H1 (cell line): Measurements from ENCODE around the gene ARMH3. TPM values are rescaled to one million over a fixed set of nuclear protein-coding genes. Genes with fewer than 3 reads are reported as not detected.

Source experiments
- CTCF ChIA-PET: fragments of 300-600 bp; sonication (Branson Sonifier 250); formaldehyde crosslinking; loops from one replicate; lab custom pipeline; 2021; ENCODE audit not compliant: partially characterized antibody; lab: Charles Lee
- POLR2A ChIA-PET: fragments of 300-600 bp; sonication (Branson Sonifier 250); formaldehyde crosslinking; loops from one replicate; lab custom pipeline; 2021; ENCODE audit warnings: inconsistent platforms; ENCODE audit not compliant: partially characterized antibody; lab: Charles Lee
- DNase-seq, 2 experiments: peaks; one replicate each; pipeline versions ENCODE4 v3.0.0 to v3.0.0-alpha.2; 2010 to 2022; ENCODE audit warnings: low spot score in 2 of 2, low read depth in 1 of 2, mixed read lengths in 1 of 2
- FAIRE-seq: peaks from 2 replicates; lab custom pipeline; 2011; peaks lifted over from hg19 to GRCh38; lab: Jason Lieb, UNC
- H2AFZ ChIP-seq: 2 replicates; pipeline ENCODE4 v1.8.1; 2012; ENCODE audit warnings: low read length, inconsistent platforms
- H2AK5ac ChIP-seq: 2 replicates; pipeline ENCODE4 v1.6.1; 2013; ENCODE audit warnings: low read depth, low read length
- H2BK120ac ChIP-seq: replicated peaks from 2 replicates; pipeline ENCODE3; 2013; ENCODE audit warnings: low read depth, low read length, inconsistent platforms
- H2BK12ac ChIP-seq: 2 replicates; pipeline ENCODE4 v1.6.1; 2013; ENCODE audit warnings: low read depth, low read length
- H2BK15ac ChIP-seq: 2 replicates; pipeline ENCODE4 v1.6.1; 2013; ENCODE audit warnings: low read length
- H2BK20ac ChIP-seq: 2 replicates; pipeline ENCODE4 v1.6.1; 2013; ENCODE audit warnings: low read length
- H2BK5ac ChIP-seq: 2 replicates; pipeline ENCODE4 v1.6.1; 2013; ENCODE audit warnings: low read depth, low read length
- H3K14ac ChIP-seq: 2 replicates; pipeline ENCODE4 v1.6.1; 2013; ENCODE audit warnings: inconsistent platforms; ENCODE audit not compliant: insufficient read length
- H3K18ac ChIP-seq: 2 replicates; pipeline ENCODE4 v1.6.1; 2013; ENCODE audit warnings: low read length; ENCODE audit errors: extremely low read depth
- H3K23ac ChIP-seq: 2 replicates; pipeline ENCODE4 v1.6.1; 2013; ENCODE audit warnings: inconsistent platforms; ENCODE audit not compliant: insufficient read length
- H3K23me2 ChIP-seq: 2 replicates; pipeline ENCODE4 v1.6.1; 2013; ENCODE audit warnings: low read depth, low read length
- H3K27ac ChIP-seq: 2 replicates; pipeline ENCODE4 v1.6.1; 2011; ENCODE audit warnings: low read depth, low read length, inconsistent platforms
- H3K27me3 ChIP-seq, 4 experiments: replicated peaks in 1 of 4; 1 replicate in 1 of 4; 2 replicates in 3 of 4; pipeline versions ENCODE4 v1.6.1 to v1.8.1; 2011 to 2013; ENCODE audit warnings: low read length in 3 of 4, mild to moderate bottlenecking in 3 of 4, inconsistent platforms in 2 of 4, mixed read lengths in 2 of 4, moderate library complexity in 1 of 4; ENCODE audit not compliant: control insufficient read depth in 3 of 4, insufficient read depth in 3 of 4; ENCODE audit errors: extremely low read depth in 1 of 4
- H3K36me3 ChIP-seq, 4 experiments: 2 replicates each; pipeline versions ENCODE4 v1.6.1 to v1.8.1; 2011 to 2013; ENCODE audit warnings: mild to moderate bottlenecking in 4 of 4, low read length in 3 of 4, moderate library complexity in 2 of 4, control low read depth in 1 of 4, inconsistent platforms in 1 of 4; ENCODE audit not compliant: insufficient read depth in 4 of 4, control insufficient read depth in 2 of 4
- H3K4ac ChIP-seq: replicated peaks from 2 replicates; pipeline ENCODE3; 2013; ENCODE audit warnings: low read length, low read depth, mixed read lengths, inconsistent platforms; ENCODE audit not compliant: insufficient read length
- H3K4me1 ChIP-seq, 4 experiments: replicated peaks in 1 of 4; 1 replicate in 1 of 4; 2 replicates in 3 of 4; pipeline versions ENCODE4 v1.6.1 to v1.8.1; 2011 to 2013; ENCODE audit warnings: low read length in 3 of 4, inconsistent platforms in 2 of 4, mixed read lengths in 1 of 4; ENCODE audit not compliant: insufficient read depth in 4 of 4, control insufficient read depth in 3 of 4
- H3K4me2 ChIP-seq, 2 experiments: 2 replicates each; pipeline versions ENCODE4 v1.6.1 to v1.8.1; 2011 to 2013; ENCODE audit warnings: low read depth in 2 of 2, low read length in 2 of 2, control low read depth in 1 of 2, inconsistent platforms in 1 of 2, mild to moderate bottlenecking in 1 of 2; ENCODE audit not compliant: insufficient read depth in 1 of 2
- H3K4me3 ChIP-seq, 4 experiments: fragments of 200-600, 300-600 bp in 1 of 4; sonication (generic), shearing (Covaris generic), sonication (Bioruptor Twin) in 1 of 4; 2 replicates each; pipeline versions ENCODE4 v1.5.1 to v1.8.1; 2011 to 2016; ENCODE audit warnings: low read length in 4 of 4, low read depth in 3 of 4, control low read depth in 2 of 4, inconsistent platforms in 2 of 4, mild to moderate bottlenecking in 2 of 4, mixed read lengths in 1 of 4, moderate library complexity in 1 of 4; ENCODE audit not compliant: insufficient read depth in 2 of 4; ENCODE audit errors: extremely low read depth in 1 of 4
- H3K56ac ChIP-seq: replicated peaks from 2 replicates; pipeline ENCODE3; 2013; ENCODE audit warnings: low read depth, mild to moderate bottlenecking, mixed read lengths, low read length, inconsistent platforms; ENCODE audit not compliant: insufficient read length
- H3K79me1 ChIP-seq: 2 replicates; pipeline ENCODE4 v1.6.1; 2013; ENCODE audit warnings: low read depth, low read length, control low read depth
- H3K79me2 ChIP-seq, 2 experiments: 2 replicates each; pipeline versions ENCODE4 v1.6.1 to v1.8.1; 2012 to 2013; ENCODE audit warnings: low read length in 2 of 2, mild to moderate bottlenecking in 2 of 2, inconsistent platforms in 1 of 2; ENCODE audit not compliant: insufficient read depth in 2 of 2, control insufficient read depth in 1 of 2
- H3K9ac ChIP-seq, 4 experiments: replicated peaks in 1 of 4; 1 replicate in 1 of 4; 2 replicates in 3 of 4; pipeline versions ENCODE4 v1.6.1 to v1.8.1; 2011 to 2013; ENCODE audit warnings: low read depth in 3 of 4, low read length in 3 of 4, control low read depth in 2 of 4, mild to moderate bottlenecking in 2 of 4, moderate library complexity in 2 of 4, inconsistent platforms in 1 of 4; ENCODE audit errors: extremely low read depth in 1 of 4
- H3K9me3 ChIP-seq, 2 experiments: 2 replicates each; pipeline versions ENCODE4 v1.6.1 to v1.8.1; 2012 to 2013; ENCODE audit warnings: mild to moderate bottlenecking in 2 of 2, moderate library complexity in 2 of 2, control low read depth in 1 of 2, inconsistent platforms in 1 of 2, low read depth in 1 of 2, low read length in 1 of 2, mixed read lengths in 1 of 2; ENCODE audit not compliant: insufficient read depth in 2 of 2
- H4K20me1 ChIP-seq, 2 experiments: replicated peaks in 1 of 2; 2 replicates each; pipeline versions ENCODE3 to v1.8.1; 2011 to 2013; ENCODE audit warnings: inconsistent platforms in 2 of 2, low read length in 2 of 2, mild to moderate bottlenecking in 1 of 2; ENCODE audit not compliant: insufficient read depth in 2 of 2, control insufficient read depth in 1 of 2
- H4K5ac ChIP-seq: 2 replicates; pipeline ENCODE4 v1.6.1; 2013; ENCODE audit warnings: low read length, low read depth, mixed read lengths, inconsistent platforms; ENCODE audit not compliant: insufficient read length
- H4K8ac ChIP-seq: 2 replicates; pipeline ENCODE4 v1.8.0; 2013; ENCODE audit warnings: mild to moderate bottlenecking, moderate library complexity, low read length, inconsistent platforms; ENCODE audit not compliant: insufficient read depth; ENCODE audit errors: extremely low read depth
- H4K91ac ChIP-seq: replicated peaks from 2 replicates; pipeline ENCODE3; 2013; ENCODE audit warnings: low read length, mixed read lengths, inconsistent platforms; ENCODE audit not compliant: insufficient read length
- ASH2L ChIP-seq: fragments of 200-600, 300-600 bp; sonication (generic); IDR thresholded peaks from one replicate; pipeline ENCODE4 v1.7.1; 2017; ENCODE audit warnings: low read length
- ATF3 ChIP-seq: IDR thresholded peaks from 2 replicates; pipeline ENCODE4 v1.6.1; 2011; ENCODE audit warnings: low read depth, mild to moderate bottlenecking, low read length; ENCODE audit not compliant: insufficient read depth
- JUN ChIP-seq: IDR thresholded peaks from 2 replicates; pipeline ENCODE4 v1.6.1; 2011; ENCODE audit warnings: low read depth, mild to moderate bottlenecking, improper control_type of control experiment, low read length
- SIRT6 ChIP-seq: IDR thresholded peaks from one replicate; pipeline ENCODE4 v1.7.1; 2012; ENCODE audit warnings: low read length, inconsistent platforms
- YY1 ChIP-seq: IDR thresholded peaks from 2 replicates; pipeline ENCODE4 v1.6.1; 2011; ENCODE audit warnings: low read depth, mild to moderate bottlenecking, low read length
- WGBS, 2 experiments: shearing (Covaris generic) in 1 of 2; methylation state at CpG; one replicate each; pipeline versions ENCODE4 v1.1.6 to v1.1.7; 2013 to 2015; ENCODE audit warnings: low lambda C conversion rate in 2 of 2, mixed read lengths in 2 of 2, inconsistent platforms in 1 of 2, low coverage in 1 of 2, missing lambda C conversion rate in 1 of 2; ENCODE audit not compliant: insufficient replicate concordance in 2 of 2, insufficient coverage in 1 of 2, insufficient read length in 1 of 2; ENCODE audit errors: extremely low coverage in 1 of 2, missing lambda C conversion rate in 1 of 2; 5-methylcytosine and 5-hydroxymethylcytosine counted together
- polyA plus RNA-seq, 7 experiments: library from polyadenylated mRNA; depleted of rRNA in 3 of 7; stranded (reverse) in 5 of 7; unstranded in 2 of 7; fragments of >200 nt in 5 of 7; fragments of 200-250 nt in 2 of 7; gene quantifications; 1 replicate in 5 of 7; 2 replicates in 1 of 7; 4 replicates in 1 of 7; pipeline versions ENCODE4 v1.2.1 to v1.2.3, GENCODE V29; 2011 to 2013; ENCODE audit warnings: missing spikeins in 2 of 7, mixed read lengths in 2 of 7
- total RNA-seq: library from RNA; stranded (reverse); fragmentation: NEBNext Ultra II Directional; extraction: Animal tissue kit (Norgen Biotek cat#: 25700); gene quantifications from 2 replicates; pipeline ENCODE4 v1.2.1, GENCODE V29; 2021

ARMH3 gene
- total and polyA plus RNA-seq, 2 of the 8 experiments (the other 6 are each of a cell fraction or from before 2014, with no cell fraction given) = 11.6 to 18.3 TPM

- Histone ChIP-seq H4K91ac (no peak overlapping the region), H4K8ac (no peak overlapping the region), H2BK120ac (no peak overlapping the region), H3K4me1 (no peaks in the 10 kb centered on the region), H3K4ac (no peak overlapping the region), H2AFZ (no peak overlapping the region), H2BK5ac (no peak overlapping the region), H3K23me2 (no peaks in the 10 kb centered on the region), H2AK5ac (no peak overlapping the region), H3K56ac (no peak overlapping the region), H3K4me3 (no peak overlapping the region), H3K27me3 (no peaks in the 10 kb centered on the region), H3K27ac (no peak overlapping the region), H2BK15ac (no peak overlapping the region), H2BK12ac (no peak overlapping the region), H3K14ac (no peak overlapping the region), H3K23ac (no peak overlapping the region), H2BK20ac (no peak overlapping the region), H3K18ac (no peak overlapping the region), H4K5ac (no peak overlapping the region), H3K4me2 (no peak overlapping the region), H4K20me1 (no peaks in the 10 kb centered on the region), H3K9ac (no peak overlapping the region), H3K79me2 (no peaks in the 10 kb centered on the region), H3K79me1 (no peaks in the 10 kb centered on the region), H3K36me3 (peaks cover 0 to 22% (median 10%) of the 10 kb centered on the region in 4 experiments; a peak in 4 of 8 replicates), H3K9me3 (no peaks in the 10 kb centered on the region)
- FAIRE-seq (no peak), DNase-seq (no peak)
- no peak for TF ChIP-seq JUN
- no peak for TF ChIP-seq ATF3
- TF ChIP-seq ASH2L = no peak
- no peak for TF ChIP-seq YY1
- no peak for TF ChIP-seq SIRT6
- POLR2A ChIA-PET = interaction anchor here (0.7 kb wide), 1 partner anchor 14 kb away, joined by 3 read pairs; no protein-coding TSS in a partner anchor
- 79% methylated on average over 3 of the region's 3 CpGs; no CpG with 5 or more reads in 1 of the 2 experiments for WGBS, 2 experiments
- CTCF ChIA-PET = interaction anchor here (0.6 to 1.4 kb wide), 3 partner anchors 11 to 97 kb away, joined by 3 to 4 read pairs (median 3); no protein-coding TSS in a partner anchor
These were observed 69.4 kb downstream of the ARMH3 start for GRCh38 chr10:101986624-101986971.
